Pons (tissue), 1 donor: ENCODE measurements around the gene ARHGEF12.
"Not testable (repeated sequence)": the region's sequence is repeated elsewhere in the genome, so short reads cannot be mapped to it uniquely, and the experiment has no call there.

Experiments used
- DNase-seq: peaks from one replicate; pipeline ENCODE4 v3.0.0-alpha.2; 2016; ENCODE audit warnings: low spot score

Gene ARHGEF12

GRCh38 chr11:120494595-120494994 is 158.4 kb downstream of the ARHGEF12 start:
- DNase-seq, result no peak

GRCh38 chr11:120499088-120499487 is 162.9 kb downstream of the ARHGEF12 start:
- DNase-seq, result no peak

- no peak for DNase-seq
These were observed 163.6 kb downstream of the ARHGEF12 start for GRCh38 chr11:120499859-120500258.

GRCh38 chr11:120500414-120501071 is 164.3 kb downstream of the ARHGEF12 start:
- DNase-seq, result no peak

- DNase-seq, result no peak
These were observed 165.2 kb downstream of the ARHGEF12 start for GRCh38 chr11:120501440-120501839.

- no peak for DNase-seq
These were observed 166.0 kb downstream of the ARHGEF12 start for GRCh38 chr11:120501976-120502755.

GRCh38 chr11:120503529-120503928 is 167.3 kb downstream of the ARHGEF12 start:
- not testable (repeated sequence) for DNase-seq

- no peak for DNase-seq
These were observed 169.7 kb downstream of the ARHGEF12 start for GRCh38 chr11:120505801-120506425.

- no peak for DNase-seq
These were observed 173.3 kb downstream of the ARHGEF12 start for GRCh38 chr11:120509346-120510053.

- no peak for DNase-seq
These were observed 174.3 kb downstream of the ARHGEF12 start for GRCh38 chr11:120510406-120511115.

- DNase-seq, result peak; percentile 67
These were observed 175.1 kb downstream of the ARHGEF12 start, which contains the start of gene GRIK4 for GRCh38 chr11:120511116-120511819. TSS of gene GRIK4 (plus strand) at chr11:120511748. CDS start at chr11:120660319, 148,571 bp downstream.

GRCh38 chr11:120511820-120512738 is 175.9 kb downstream of the ARHGEF12 start:
- DNase-seq, result no peak

- DNase-seq, result peak; percentile 52
These were observed 176.7 kb downstream of the ARHGEF12 start for GRCh38 chr11:120512739-120513435.

- peak; percentile 29 for DNase-seq
These were observed 177.5 kb downstream of the ARHGEF12 start for GRCh38 chr11:120513436-120514315.

- no peak for DNase-seq
These were observed 178.4 kb downstream of the ARHGEF12 start for GRCh38 chr11:120514541-120515121.

GRCh38 chr11:120515186-120515723 is 179.0 kb downstream of the ARHGEF12 start:
- no peak for DNase-seq
